Renal cortical epithelial cell (primary cell): ENCODE results near the gene LAMP5. TPM values are rescaled to one million over a fixed set of nuclear protein-coding genes. Genes with fewer than 3 reads are reported as not detected.

Experiments used
- DNase-seq: peaks from one replicate; pipeline ENCODE4 v3.0.0-alpha.2; 2011; ENCODE audit warnings: low read depth
- total RNA-seq: library from RNA; depleted of rRNA; stranded (reverse); fragments of >200 nt; gene quantifications from 2 replicates; pipeline ENCODE4 v1.2.3, GENCODE V29; 2014

The LAMP5 gene
- total RNA-seq, 1 donor from 2014 or later, result 0.10 TPM

- DNase-seq, result no peak
Measured at GRCh38 chr20:9534025-9534424, 19.6 kb downstream of the LAMP5 start.

- no peak for DNase-seq
Measured at GRCh38 chr20:9535449-9535848, 21.1 kb downstream of the LAMP5 start.

DNA sequence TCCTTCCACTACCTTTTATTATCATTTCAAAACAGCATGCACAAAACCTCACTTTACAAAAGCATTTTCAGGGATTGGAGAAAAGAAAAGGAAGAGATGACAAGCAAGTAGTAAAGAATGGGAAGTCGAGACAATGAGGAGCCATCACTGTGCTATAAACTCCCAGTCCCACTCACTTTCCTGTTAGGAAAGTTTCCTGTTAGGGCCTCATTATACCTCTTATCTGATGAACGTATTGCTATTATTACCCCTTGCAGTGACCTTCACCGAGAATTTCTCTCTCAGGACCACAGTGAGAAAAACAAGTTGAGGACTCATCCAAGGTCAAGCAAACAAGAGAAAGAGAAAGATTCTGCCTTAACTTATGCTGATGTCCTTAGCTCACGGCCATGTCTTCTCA, 28.8 kb downstream of the LAMP5 start:
- DNase-seq, result no peak

GRCh38 chr20:9550283-9550682, 35.9 kb downstream of the LAMP5 start:
- DNase-seq, result no peak

DNA sequence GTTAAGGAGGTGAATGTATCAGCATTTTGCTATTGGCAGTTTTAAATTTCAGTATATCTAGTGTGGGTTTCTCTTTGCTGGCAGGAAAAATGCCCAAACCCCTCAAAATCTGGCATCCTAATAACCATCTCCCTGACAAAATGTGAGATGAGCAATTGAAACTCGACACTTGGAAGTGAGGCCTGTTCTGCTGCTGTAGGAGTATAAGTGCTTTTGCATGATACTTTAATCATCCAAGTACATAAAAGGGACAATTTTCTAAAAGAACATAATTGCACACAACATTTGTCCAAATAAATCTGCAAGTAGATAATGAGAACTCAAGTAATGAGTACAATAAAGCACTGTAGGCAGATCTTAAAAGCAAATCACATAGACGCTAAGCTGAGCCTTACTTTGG, 36.5 kb downstream of the LAMP5 start:
- DNase-seq, result no peak

- DNase-seq, result peak; percentile 83
Measured at GRCh38 chr20:9551808-9552550, 37.6 kb downstream of the LAMP5 start.

GRCh38 chr20:9555781-9556180, 41.4 kb downstream of the LAMP5 start:
- peak; percentile 56 for DNase-seq

DNA sequence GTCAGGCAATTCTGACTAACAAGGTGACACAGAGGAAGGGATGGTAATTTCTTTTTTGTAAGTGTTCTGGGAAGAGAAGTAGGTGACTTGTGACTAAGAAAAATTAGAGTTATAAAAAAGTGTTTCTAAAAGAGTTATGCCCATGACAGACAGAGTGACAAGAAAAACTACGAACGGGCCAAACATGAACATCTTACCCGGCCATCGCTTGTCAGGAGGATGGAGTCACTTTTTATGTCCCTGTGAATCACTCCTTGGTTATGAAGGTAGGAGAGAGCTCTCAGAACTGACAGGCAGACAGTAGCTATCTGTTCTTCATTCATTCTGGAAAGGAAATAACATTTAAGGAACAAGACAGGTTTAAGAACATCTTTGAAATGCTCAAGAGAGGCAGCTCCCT, 43.0 kb downstream of the LAMP5 start:
- no peak for DNase-seq

GRCh38 chr20:9565910-9566550, 51.6 kb downstream of the LAMP5 start:
- no peak for DNase-seq

GRCh38 chr20:9566977-9567376, 52.6 kb downstream of the LAMP5 start:
- no peak for DNase-seq

- no peak for DNase-seq
Measured at GRCh38 chr20:9570612-9571011, 56.2 kb downstream of the LAMP5 start.

DNA sequence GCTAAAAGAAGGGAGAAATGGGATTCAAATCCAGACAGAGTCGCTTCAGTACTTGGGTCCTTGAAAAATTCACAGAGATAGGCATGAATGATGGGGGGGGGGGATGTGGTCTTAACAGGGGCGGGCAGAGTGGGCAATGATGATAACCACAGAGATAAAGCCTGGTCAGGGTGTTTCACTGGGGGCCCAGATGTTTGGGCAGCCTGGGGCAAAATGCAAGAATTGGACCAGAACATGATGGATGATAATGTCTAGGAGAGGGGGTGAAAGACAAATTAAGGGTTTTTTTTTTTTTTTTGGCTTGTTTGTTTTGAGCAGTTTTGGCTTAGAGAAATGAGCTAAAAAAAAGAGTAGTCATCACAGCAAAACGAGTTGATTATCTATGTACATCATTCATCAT, 57.4 kb downstream of the LAMP5 start:
- DNase-seq, result no peak

DNA sequence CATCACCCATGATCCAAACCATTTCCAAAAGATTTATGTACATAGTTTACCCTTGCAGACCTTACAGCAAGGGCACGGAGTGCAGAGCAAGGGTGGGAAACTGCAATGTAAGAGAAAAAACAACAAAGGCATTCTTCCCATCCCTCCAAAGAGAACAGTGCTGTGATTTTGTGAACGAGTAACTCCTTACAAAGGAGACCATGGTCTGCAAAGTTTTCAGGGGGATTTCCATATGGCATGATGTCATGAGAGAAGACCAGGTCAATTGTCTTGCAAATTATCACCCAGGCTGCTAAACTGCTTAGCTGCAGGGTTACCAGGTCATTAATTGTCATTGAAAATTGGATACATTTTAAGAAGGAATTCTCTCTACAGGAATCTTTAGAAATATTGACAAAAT, 58.3 kb downstream of the LAMP5 start:
- DNase-seq, result no peak

GRCh38 chr20:9573335-9574151, 59.2 kb downstream of the LAMP5 start:
- no peak for DNase-seq

DNA sequence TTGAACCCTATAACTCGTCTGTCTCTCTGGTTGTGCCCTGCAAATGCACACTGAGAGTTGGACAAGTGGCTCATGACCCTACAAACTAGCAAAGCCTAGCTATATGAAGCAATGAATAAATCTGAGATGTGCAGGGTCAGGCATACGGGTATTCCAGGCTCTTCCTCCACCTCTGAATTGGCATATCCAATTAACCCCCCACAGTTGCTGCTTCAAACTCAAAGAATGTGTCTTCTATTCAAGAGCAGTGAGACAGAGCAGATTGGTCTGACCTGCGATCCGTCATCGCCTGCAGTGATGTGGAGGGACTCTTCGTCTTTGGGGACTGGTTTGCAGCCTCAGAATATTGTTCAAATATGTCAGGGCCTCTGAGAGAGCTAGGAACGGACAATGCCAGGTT, 59.8 kb downstream of the LAMP5 start:
- DNase-seq, result no peak

GRCh38 chr20:9574776-9575175, 60.4 kb downstream of the LAMP5 start:
- no peak for DNase-seq

DNA sequence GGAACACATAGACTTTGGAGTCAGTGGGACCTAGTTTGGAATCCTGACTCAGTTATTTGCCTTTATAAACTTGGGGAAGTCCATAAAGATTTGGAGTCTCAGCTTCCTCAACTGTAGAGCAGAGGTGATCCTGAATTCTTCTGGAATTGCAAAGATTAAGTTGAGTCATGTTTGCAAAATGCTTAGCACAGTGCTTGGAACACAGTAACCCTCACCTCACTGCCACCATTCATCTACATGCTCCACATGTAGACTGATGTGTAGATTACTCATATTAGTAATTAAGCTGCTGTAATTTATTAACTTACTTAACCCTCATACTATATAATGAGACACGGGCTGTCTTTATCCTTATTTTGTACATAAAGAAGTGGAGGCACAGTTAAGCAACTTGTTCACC, 61.4 kb downstream of the LAMP5 start:
- DNase-seq, result peak; percentile 52

- DNase-seq, result no peak
Measured at GRCh38 chr20:9576695-9577094, 62.3 kb downstream of the LAMP5 start.

DNA sequence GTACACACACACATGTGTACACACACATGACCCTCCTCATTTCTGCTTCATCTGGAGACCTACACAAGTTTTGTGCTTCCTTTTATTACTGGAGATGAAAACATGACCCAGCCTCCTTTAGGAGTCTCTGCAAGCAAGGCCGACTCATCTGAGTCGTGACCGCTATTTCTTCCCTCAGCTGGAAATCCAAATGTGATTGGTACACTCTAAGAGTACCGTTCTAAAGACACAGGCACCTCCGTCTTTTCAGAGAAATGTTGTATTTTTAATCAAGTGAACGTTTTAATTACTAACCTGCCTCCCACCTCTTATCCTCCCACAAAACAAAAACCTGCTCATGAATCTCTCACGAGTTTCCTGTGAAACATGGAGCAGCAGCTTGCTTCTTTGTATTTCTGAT, 63.0 kb downstream of the LAMP5 start:
- no peak for DNase-seq

DNA sequence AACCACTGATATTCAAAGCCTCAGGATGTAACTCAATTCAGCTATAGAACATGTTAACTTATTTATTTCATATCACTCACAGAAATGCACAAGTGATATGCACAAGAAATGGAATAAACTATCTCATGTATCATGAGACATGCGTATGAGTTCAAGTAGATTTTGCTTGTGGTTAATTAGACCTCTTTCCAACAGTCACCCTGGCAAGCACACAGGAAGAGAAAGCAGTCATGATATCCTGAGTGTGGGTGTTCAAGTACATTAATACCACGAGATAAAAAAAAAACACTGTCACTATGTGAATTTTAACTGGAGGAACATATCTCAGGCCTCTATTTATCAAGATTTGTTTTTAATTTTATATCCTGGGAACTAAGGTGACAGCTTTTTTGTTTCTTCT, 64.2 kb downstream of the LAMP5 start:
- DNase-seq, result no peak
